COLO829 (cell line): ENCODE measurements around the gene NOTUM.

Source experiments
- DNase-seq: peaks from one replicate; pipeline ENCODE4 v3.0.0; 2012; ENCODE audit warnings: low spot score

NOTUM gene

GRCh38 chr17:81961087-81961511 lies at the start of gene NOTUM:
TSS of gene NOTUM (minus strand) at chr17:81961187. CDS start at chr17:81960909, 278 bp downstream.
- no peak for DNase-seq

- DNase-seq, result no peak
These were observed 48.4 kb upstream of the NOTUM start for GRCh38 chr17:82009413-82009812.

GRCh38 chr17:82008941-82009405 lies 48.0 kb upstream of the NOTUM start:
- DNase-seq, result no peak

- no peak for DNase-seq
These were observed 47.4 kb upstream of the NOTUM start for GRCh38 chr17:82008258-82008940.

GRCh38 chr17:82007495-82008257 lies 46.7 kb upstream of the NOTUM start:
- no peak for DNase-seq

- DNase-seq, result no peak
These were observed 46.2 kb upstream of the NOTUM start for GRCh38 chr17:82007228-82007494.

GRCh38 chr17:82006468-82007227 lies 45.7 kb upstream of the NOTUM start:
- DNase-seq, result no peak

- no peak for DNase-seq
These were observed 44.8 kb upstream of the NOTUM start for GRCh38 chr17:82005701-82006348.

- DNase-seq, result no peak
These were observed 43.8 kb upstream of the NOTUM start for GRCh38 chr17:82004517-82005455.

GRCh38 chr17:82003411-82004381 lies 42.7 kb upstream of the NOTUM start:
- peak; percentile 82 for DNase-seq

GRCh38 chr17:82001571-82002056 lies 40.6 kb upstream of the NOTUM start:
- DNase-seq, result no peak

- no peak for DNase-seq
These were observed 40.0 kb upstream of the NOTUM start for GRCh38 chr17:82000803-82001570.

- no peak for DNase-seq
These were observed 39.2 kb upstream of the NOTUM start for GRCh38 chr17:81999976-82000802.

- no peak for DNase-seq
These were observed 38.6 kb upstream of the NOTUM start for GRCh38 chr17:81999587-81999975.

- no peak for DNase-seq
These were observed 37.9 kb upstream of the NOTUM start for GRCh38 chr17:81998691-81999438.

GRCh38 chr17:81998212-81998611 lies 37.2 kb upstream of the NOTUM start:
- DNase-seq, result no peak

- no peak for DNase-seq
These were observed 35.9 kb upstream of the NOTUM start for GRCh38 chr17:81996757-81997441.
